22Rv1 (cell line): ENCODE data around the gene TET2.

Source experiments
- CTCF ChIP-seq: fragments of 450-650 bp; IDR thresholded peaks from 2 replicates; pipeline ENCODE4 v1.5.1; 2017; ENCODE audit warnings: mild to moderate bottlenecking
- ZFX ChIP-seq: fragments of 450-650 bp; IDR thresholded peaks from 2 replicates; pipeline ENCODE4 v1.6.1; 2017; ENCODE audit warnings: antibody characterized with exemption, borderline replicate concordance

GRCh38 chr4:105305019-105305836, 158.6 kb downstream of the TET2 start:
- TF ChIP-seq CTCF (no peak), ZFX (no peak)
